ENCODE results near the gene SETD2. TPM values are rescaled to one million over a fixed set of nuclear protein-coding genes. Genes with fewer than 3 reads are reported as not detected.

SETD2 gene
- total and polyA plus RNA-seq, 2 of the 8 experiments (the other 6 are each of a cell fraction or from before 2014, with no cell fraction given) = 15.7 to 46.3 TPM

DNA sequence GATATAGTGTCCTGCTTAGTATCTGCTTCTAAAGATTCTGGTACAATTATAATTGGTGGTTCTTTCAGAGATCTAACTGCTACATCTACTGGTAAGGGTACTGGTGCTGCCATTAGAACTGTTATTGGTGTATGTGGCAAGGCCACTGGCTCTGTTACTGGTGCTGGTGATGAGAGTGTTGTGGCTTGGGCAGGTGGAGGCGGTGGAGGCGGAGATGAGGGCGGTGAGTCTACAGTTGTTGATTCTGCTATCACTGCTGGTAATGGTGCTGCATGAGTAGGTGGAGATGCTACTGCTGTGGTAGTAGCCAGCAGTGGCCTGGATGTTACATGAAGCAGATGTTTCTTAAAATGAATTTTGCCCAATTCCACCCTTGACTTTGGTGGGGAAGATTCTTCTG is 40.1 kb downstream of the SETD2 start:
- DNase-seq (ENCODE audit: low read depth in 1 of 2, low spot score in 2 of 2) (no peak), FAIRE-seq (no peak)
- H2BK15ac ChIP-seq (ENCODE audit: low read length) = no peak overlapping the region
- no peaks in the 10 kb centered on the region for H3K9me3 ChIP-seq (ENCODE audit: insufficient read depth in 2 of 2, low read depth in 1 of 2, low read length in 1 of 2)
- H3K56ac ChIP-seq (replicated peaks; ENCODE audit: insufficient read length, low read depth, low read length) = no peak overlapping the region
- H3K9ac ChIP-seq (replicated peaks in 1 of 4; ENCODE audit: extremely low read depth in 1 of 4, low read depth in 3 of 4, low read length in 3 of 4) = no peak overlapping the region
- no peak overlapping the region for H2BK20ac ChIP-seq (ENCODE audit: low read length)
- H2AFZ ChIP-seq (ENCODE audit: low read length) = no peak overlapping the region
- H3K27me3 ChIP-seq (replicated peaks in 1 of 4; ENCODE audit: control insufficient read depth in 3 of 4, extremely low read depth in 1 of 4, insufficient read depth in 3 of 4, low read length in 3 of 4) = no peaks in the 10 kb centered on the region
- no peaks in the 10 kb centered on the region for H3K4me1 ChIP-seq (replicated peaks in 1 of 4; ENCODE audit: control insufficient read depth in 3 of 4, insufficient read depth in 4 of 4, low read length in 3 of 4)
- no peak overlapping the region for H3K4me2 ChIP-seq (ENCODE audit: insufficient read depth in 1 of 2, low read depth in 2 of 2, low read length in 2 of 2)
- no peak overlapping the region for H2BK120ac ChIP-seq (replicated peaks; ENCODE audit: low read depth, low read length)
- POLR2A ChIA-PET (ENCODE audit: partially characterized antibody) = no interaction called here
- H4K8ac ChIP-seq (ENCODE audit: extremely low read depth, insufficient read depth, low read length) = no peak overlapping the region
- H4K20me1 ChIP-seq (replicated peaks in 1 of 2; ENCODE audit: control insufficient read depth in 1 of 2, insufficient read depth in 2 of 2, low read length in 2 of 2) = peaks cover 0 to 4% of the 10 kb centered on the region in 2 experiments
- H3K79me1 ChIP-seq (ENCODE audit: low read depth, low read length) = no peaks in the 10 kb centered on the region; the same call in 1 of the 2 replicates
- no peak overlapping the region for H2AK5ac ChIP-seq (ENCODE audit: low read depth, low read length)
- peaks cover 5 to 46% (median 22%) of the 10 kb centered on the region in 4 experiments; a peak in 6 of 8 replicates for H3K36me3 ChIP-seq (ENCODE audit: control insufficient read depth in 2 of 4, insufficient read depth in 4 of 4, low read length in 3 of 4)
- H3K18ac ChIP-seq (ENCODE audit: extremely low read depth, low read length) = no peak overlapping the region
- no peaks in the 10 kb centered on the region for H3K23me2 ChIP-seq (ENCODE audit: low read depth, low read length)
- H3K14ac ChIP-seq (ENCODE audit: insufficient read length) = no peak overlapping the region
- no peak overlapping the region for H4K91ac ChIP-seq (replicated peaks; ENCODE audit: insufficient read length, low read length)
- no peak overlapping the region for H3K4ac ChIP-seq (replicated peaks; ENCODE audit: insufficient read length, low read depth, low read length)
- no peak overlapping the region for H2BK5ac ChIP-seq (ENCODE audit: low read depth, low read length)
- CTCF ChIA-PET (ENCODE audit: partially characterized antibody) = interaction anchor here (0.9 to 1.2 kb wide), 2 partner anchors 9 to 125 kb away, joined by 3 read pairs; no protein-coding TSS in a partner anchor
- no peak overlapping the region for H3K27ac ChIP-seq (ENCODE audit: low read depth, low read length)
- no peak overlapping the region for H2BK12ac ChIP-seq (ENCODE audit: low read depth, low read length)
- 95% methylated on average over 3 of the region's 3 CpGs; no CpG with 5 or more reads in 1 of the 2 experiments for WGBS, 2 experiments (ENCODE audit: extremely low coverage in 1 of 2, insufficient coverage in 1 of 2, insufficient read length in 1 of 2, insufficient replicate concordance in 2 of 2, low coverage in 1 of 2, low lambda C conversion rate in 2 of 2, missing lambda C conversion rate in 1 of 2)
- no peak overlapping the region for H4K5ac ChIP-seq (ENCODE audit: insufficient read length, low read depth, low read length)
- no peak overlapping the region for H3K23ac ChIP-seq (ENCODE audit: insufficient read length)
- peaks cover 0 to 33% of the 10 kb centered on the region in 2 experiments; a peak in 3 of 4 replicates for H3K79me2 ChIP-seq (ENCODE audit: control insufficient read depth in 1 of 2, insufficient read depth in 2 of 2, low read length in 2 of 2)
- no peak overlapping the region for H3K4me3 ChIP-seq (ENCODE audit: extremely low read depth in 1 of 4, insufficient read depth in 2 of 4, low read depth in 3 of 4, low read length in 4 of 4)
- TF ChIP-seq KDM1A (IDR thresholded peaks at IDR 0.05; ENCODE audit: borderline replicate concordance, low read length) = no peak
- TF ChIP-seq SP1 (IDR thresholded peaks at IDR 0.05; ENCODE audit: low read depth, low read length) = no peak
- TF ChIP-seq, protein P1, sequence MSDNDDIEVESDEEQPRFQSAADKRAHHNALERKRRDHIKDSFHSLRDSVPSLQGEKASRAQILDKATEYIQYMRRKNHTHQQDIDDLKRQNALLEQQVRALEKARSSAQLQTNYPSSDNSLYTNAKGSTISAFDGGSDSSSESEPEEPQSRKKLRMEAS (IDR thresholded peaks at IDR 0.05) = no peak
- TF ChIP-seq ZNF274 (IDR thresholded peaks at IDR 0.05; ENCODE audit: borderline replicate concordance, extremely low read depth, low read length) = no peak
- no peak for TF ChIP-seq EGR1 (IDR thresholded peaks at IDR 0.05; ENCODE audit: borderline replicate concordance, low read depth, low read length)
- TF ChIP-seq SP2 (IDR thresholded peaks at IDR 0.05; ENCODE audit: low read length) = no peak
- TF ChIP-seq MAFK (IDR thresholded peaks at IDR 0.05; ENCODE audit: low read depth, low read length) = no peak
- TF ChIP-seq NRF1 (IDR thresholded peaks at IDR 0.05; ENCODE audit: low read depth, low read length) = no peak
- TF ChIP-seq POLR2AphosphoS5 (IDR thresholded peaks at IDR 0.05; ENCODE audit: low read depth, low read length) = no peak

Data from H1 (cell line).